GM06990 (cell line): Measurements from ENCODE around the gene WDR46.

Experiments
- DNase-seq: peaks from one replicate; pipeline ENCODE4 v3.0.0-alpha.2; 2011; ENCODE audit not compliant: insufficient read length; ENCODE audit errors: extremely low read depth
- H3K27me3 ChIP-seq: replicated peaks from 2 replicates; pipeline ENCODE4 v1.6.0; 2011; ENCODE audit warnings: low read length; ENCODE audit not compliant: control insufficient read depth, insufficient read depth
- H3K36me3 ChIP-seq: 2 replicates; pipeline ENCODE4 v1.5.1; 2011; ENCODE audit warnings: low read length; ENCODE audit not compliant: control insufficient read depth, insufficient read depth
- H3K4me3 ChIP-seq: replicated peaks from 2 replicates; pipeline ENCODE4 v1.5.1; 2011; ENCODE audit warnings: low read depth, mild to moderate bottlenecking, control low read depth, low read length
- TF ChIP-seq, protein P1 (sequence below): IDR thresholded peaks from 2 replicates; pipeline ENCODE4 v1.5.1; 2011; ENCODE audit warnings: low read length, control low read depth, mild to moderate bottlenecking, inconsistent platforms; ENCODE audit not compliant: insufficient read depth, poor library complexity, severe bottlenecking

WDR46 gene

DNA sequence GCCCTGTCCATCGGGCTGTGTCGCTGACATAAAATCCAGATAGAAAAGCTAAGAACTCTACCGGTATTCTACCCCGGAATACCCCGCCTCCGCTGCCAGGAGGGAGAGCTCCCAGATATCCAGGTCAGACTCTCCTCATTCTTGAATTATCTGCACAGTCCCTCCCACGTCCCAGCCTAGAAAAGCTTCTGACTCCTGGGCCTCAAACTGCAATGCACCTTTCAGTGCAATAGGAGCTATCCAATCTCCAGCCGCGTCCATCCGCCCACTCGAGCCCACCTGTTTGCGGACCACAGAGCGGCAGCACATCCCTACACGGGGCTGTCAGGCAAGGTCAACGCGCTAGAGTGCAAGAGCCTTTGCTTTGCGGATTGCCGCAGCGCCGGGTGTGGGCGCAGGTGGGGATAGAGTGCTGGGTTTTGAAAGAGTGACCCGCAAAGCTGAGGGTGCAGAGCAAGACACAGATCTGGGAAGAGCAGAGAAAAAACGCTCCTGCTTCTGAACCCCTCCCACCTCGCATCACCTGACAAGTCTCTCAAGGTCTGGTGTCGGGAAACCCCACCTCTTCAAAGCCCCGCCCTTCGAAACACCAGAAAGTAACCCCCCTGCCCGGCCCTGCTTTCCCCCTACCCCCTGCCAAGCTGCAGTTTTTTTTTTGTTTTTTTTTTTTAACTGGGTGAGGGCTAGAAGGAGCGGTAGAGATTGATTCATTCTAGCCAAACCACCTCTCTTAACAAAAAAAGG, 23.5 kb upstream of the WDR46 start:
- H3K4me3 ChIP-seq, result peak overlapping the region; percentile 92
- peak; percentile 65 for DNase-seq
- TF ChIP-seq, protein P1, sequence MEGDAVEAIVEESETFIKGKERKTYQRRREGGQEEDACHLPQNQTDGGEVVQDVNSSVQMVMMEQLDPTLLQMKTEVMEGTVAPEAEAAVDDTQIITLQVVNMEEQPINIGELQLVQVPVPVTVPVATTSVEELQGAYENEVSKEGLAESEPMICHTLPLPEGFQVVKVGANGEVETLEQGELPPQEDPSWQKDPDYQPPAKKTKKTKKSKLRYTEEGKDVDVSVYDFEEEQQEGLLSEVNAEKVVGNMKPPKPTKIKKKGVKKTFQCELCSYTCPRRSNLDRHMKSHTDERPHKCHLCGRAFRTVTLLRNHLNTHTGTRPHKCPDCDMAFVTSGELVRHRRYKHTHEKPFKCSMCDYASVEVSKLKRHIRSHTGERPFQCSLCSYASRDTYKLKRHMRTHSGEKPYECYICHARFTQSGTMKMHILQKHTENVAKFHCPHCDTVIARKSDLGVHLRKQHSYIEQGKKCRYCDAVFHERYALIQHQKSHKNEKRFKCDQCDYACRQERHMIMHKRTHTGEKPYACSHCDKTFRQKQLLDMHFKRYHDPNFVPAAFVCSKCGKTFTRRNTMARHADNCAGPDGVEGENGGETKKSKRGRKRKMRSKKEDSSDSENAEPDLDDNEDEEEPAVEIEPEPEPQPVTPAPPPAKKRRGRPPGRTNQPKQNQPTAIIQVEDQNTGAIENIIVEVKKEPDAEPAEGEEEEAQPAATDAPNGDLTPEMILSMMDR, result no peak
- no peaks in the 10 kb centered on the region for H3K27me3 ChIP-seq
- peaks cover 2% of the 10 kb centered on the region for H3K36me3 ChIP-seq

DNA sequence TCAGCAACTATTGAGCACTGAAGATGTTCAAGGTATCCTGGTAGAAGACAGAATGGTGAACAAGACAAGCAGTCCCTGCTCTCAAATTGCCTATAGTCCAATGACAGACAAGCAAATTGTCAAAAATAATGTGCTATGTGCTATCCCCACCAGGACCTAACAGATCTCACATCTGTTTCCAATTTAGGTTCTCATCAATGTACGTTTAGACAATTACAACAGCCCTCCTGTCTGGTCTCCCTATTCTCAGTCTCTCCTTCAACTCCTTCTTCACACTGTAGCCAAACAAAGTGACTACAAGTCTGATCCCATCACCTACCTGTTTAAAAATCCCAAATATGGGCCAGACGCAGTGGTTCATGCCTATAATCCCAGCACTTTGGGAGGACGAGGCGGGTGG, 17.3 kb upstream of the WDR46 start:
- DNase-seq, result no peak
- H3K27me3 ChIP-seq, result no peaks in the 10 kb centered on the region
- TF ChIP-seq, protein P1, result no peak
- no peak overlapping the region for H3K4me3 ChIP-seq
- H3K36me3 ChIP-seq, result peaks cover 27% of the 10 kb centered on the region

DNA sequence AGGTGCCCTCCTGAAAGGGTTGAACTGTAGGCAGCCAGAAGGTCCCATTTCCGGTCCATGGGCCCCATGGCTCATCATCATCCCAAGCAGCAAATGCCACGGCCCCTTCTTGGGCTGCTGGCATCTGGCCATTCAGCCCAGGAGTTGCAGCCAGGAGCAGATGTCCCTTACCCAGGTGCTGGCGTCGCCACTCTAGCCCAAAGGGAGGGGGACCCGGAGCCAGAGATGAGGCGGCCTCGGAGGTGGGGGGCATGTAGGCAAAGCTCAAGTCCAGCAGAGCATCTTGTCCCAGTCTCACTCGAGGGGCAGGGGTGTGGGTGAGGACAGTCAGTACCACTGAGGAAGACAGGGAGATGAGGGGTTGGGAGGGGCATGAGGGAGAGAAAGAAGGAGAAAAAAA, 16.0 kb upstream of the WDR46 start:
- no peak for DNase-seq
- no peaks in the 10 kb centered on the region for H3K27me3 ChIP-seq
- no peak overlapping the region for H3K4me3 ChIP-seq
- TF ChIP-seq, protein P1, result no peak
- peaks cover 27% of the 10 kb centered on the region for H3K36me3 ChIP-seq

DNA sequence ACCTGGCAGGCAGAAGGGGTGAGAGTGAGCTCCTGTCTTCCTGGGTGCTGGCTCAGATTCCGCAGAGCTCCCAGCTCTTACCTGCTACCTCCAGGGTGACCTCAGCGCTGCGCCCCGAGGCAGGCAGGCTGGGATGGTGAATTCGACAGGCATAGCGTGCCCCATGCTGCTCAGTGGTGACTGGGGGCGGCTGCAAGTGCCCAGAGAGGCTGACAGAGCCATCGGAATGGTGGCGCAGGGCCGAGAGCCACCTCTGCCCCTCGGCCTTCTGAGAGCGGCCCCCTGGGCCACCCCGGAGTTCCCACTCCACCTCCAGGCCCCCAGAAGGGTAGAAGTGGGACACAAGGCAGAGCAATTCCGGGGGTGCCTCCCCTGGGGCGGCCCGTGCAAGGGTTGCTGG, 15.2 kb upstream of the WDR46 start:
- H3K36me3 ChIP-seq, result peaks cover 27% of the 10 kb centered on the region

DNA sequence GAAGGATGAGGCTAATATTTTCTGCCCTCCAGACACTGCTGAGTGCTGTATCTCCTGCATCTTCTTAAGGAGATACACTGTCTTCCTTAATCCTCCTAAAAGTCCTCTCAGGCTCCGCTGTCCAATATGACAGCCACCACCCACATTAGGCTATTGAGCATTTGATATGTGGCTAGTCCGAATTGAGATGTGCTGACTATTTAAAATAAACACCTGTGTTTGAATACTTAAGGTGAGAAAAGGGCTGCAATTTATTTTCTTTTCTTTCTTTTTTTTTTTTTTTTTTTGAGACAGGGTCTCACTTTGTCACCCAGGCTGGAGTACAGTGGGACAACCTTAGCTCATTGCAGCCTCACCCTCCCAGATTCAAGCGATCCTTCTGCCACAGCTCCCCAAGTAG, 12.8 kb upstream of the WDR46 start:
- Histone ChIP-seq H3K27me3 (no peaks in the 10 kb centered on the region), H3K4me3 (no peak overlapping the region), H3K36me3 (peaks cover 27% of the 10 kb centered on the region)
- no peak for DNase-seq
- TF ChIP-seq, protein P1, result no peak

More for the DNA sequence above, 15.2 kb upstream of the WDR46 start:
- Histone ChIP-seq H3K27me3 (no peaks in the 10 kb centered on the region), H3K4me3 (no peak overlapping the region)
- no peak for DNase-seq
- TF ChIP-seq, protein P1, result no peak
